Upper lobe of left lung (tissue), 4 donors: ENCODE data around the gene CTCF.

Experiments
- POLR2A ChIP-seq, 4 donors: fragments of 450-650 bp; IDR thresholded peaks; one replicate each; pipeline ENCODE4 v1.5.1; 2016 to 2017; ENCODE audit warnings: antibody characterized with exemption in 4 of 4, mild to moderate bottlenecking in 2 of 4
- POLR2AphosphoS5 ChIP-seq, 2 donors: sonication (generic); formaldehyde crosslinking; IDR thresholded peaks; one replicate each; pipeline ENCODE4 v1.5.1; 2017; ENCODE audit warnings: antibody characterized with exemption in 2 of 2
- TF ChIP-seq, protein P1 (sequence below), 6 experiments: fragments of 450-650 bp in 4 of 6; fragments of 200-600 bp in 2 of 6; sonication (generic) in 2 of 6; IDR thresholded peaks; one replicate each; pipeline ENCODE4 v1.5.1; 2016 to 2019; ENCODE audit warnings: antibody characterized with exemption in 6 of 6

GRCh38 chr16:67549240-67549639 is 13.1 kb upstream of the CTCF start:
- TF ChIP-seq, protein P1, sequence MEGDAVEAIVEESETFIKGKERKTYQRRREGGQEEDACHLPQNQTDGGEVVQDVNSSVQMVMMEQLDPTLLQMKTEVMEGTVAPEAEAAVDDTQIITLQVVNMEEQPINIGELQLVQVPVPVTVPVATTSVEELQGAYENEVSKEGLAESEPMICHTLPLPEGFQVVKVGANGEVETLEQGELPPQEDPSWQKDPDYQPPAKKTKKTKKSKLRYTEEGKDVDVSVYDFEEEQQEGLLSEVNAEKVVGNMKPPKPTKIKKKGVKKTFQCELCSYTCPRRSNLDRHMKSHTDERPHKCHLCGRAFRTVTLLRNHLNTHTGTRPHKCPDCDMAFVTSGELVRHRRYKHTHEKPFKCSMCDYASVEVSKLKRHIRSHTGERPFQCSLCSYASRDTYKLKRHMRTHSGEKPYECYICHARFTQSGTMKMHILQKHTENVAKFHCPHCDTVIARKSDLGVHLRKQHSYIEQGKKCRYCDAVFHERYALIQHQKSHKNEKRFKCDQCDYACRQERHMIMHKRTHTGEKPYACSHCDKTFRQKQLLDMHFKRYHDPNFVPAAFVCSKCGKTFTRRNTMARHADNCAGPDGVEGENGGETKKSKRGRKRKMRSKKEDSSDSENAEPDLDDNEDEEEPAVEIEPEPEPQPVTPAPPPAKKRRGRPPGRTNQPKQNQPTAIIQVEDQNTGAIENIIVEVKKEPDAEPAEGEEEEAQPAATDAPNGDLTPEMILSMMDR (IDR thresholded peaks at IDR 0.05), result no peak
- TF ChIP-seq POLR2A (IDR thresholded peaks at IDR 0.05) (no peak), POLR2AphosphoS5 (IDR thresholded peaks at IDR 0.05) (no peak)
